HT1080 (cell line): ENCODE measurements around the gene UBE2H. TPM values are rescaled to one million over a fixed set of nuclear protein-coding genes. Genes with fewer than 3 reads are reported as not detected.
A peak's percentile ranks its signal among the peaks of the same experiment; 100 is the strongest.
"Not testable (repeated sequence)": the region's sequence is repeated elsewhere in the genome, so short reads cannot be mapped to it uniquely, and the experiment has no call there.

Experiments used
- DNase-seq: peaks from one replicate; pipeline ENCODE4 v3.0.0-alpha.2; 2015; ENCODE audit warnings: low read depth
- total RNA-seq: library from RNA; depleted of rRNA; stranded (reverse); fragments of >200 nt; shearing (Covaris generic); gene quantifications from 2 replicates; pipeline ENCODE4 v1.2.3, GENCODE V29; 2014

Gene UBE2H
- total RNA-seq, 1 experiment from 2014 or later, result 48.6 TPM

- DNase-seq, result no peak
These were observed 43.1 kb downstream of the UBE2H start for GRCh38 chr7:129909669-129910068.

GRCh38 chr7:129908181-129908580 lies 44.6 kb downstream of the UBE2H start:
- DNase-seq, result no peak

GRCh38 chr7:129907122-129907736 lies 45.5 kb downstream of the UBE2H start:
- DNase-seq, result no peak

- DNase-seq, result no peak
These were observed 46.1 kb downstream of the UBE2H start for GRCh38 chr7:129906700-129907099.

GRCh38 chr7:129903935-129904334 lies 48.8 kb downstream of the UBE2H start:
- no peak for DNase-seq

- no peak for DNase-seq
These were observed 49.9 kb downstream of the UBE2H start for GRCh38 chr7:129902788-129903422.

- DNase-seq, result no peak
These were observed 54.1 kb downstream of the UBE2H start for GRCh38 chr7:129898502-129899160.

GRCh38 chr7:129898007-129898406 lies 54.8 kb downstream of the UBE2H start:
- DNase-seq, result no peak

- DNase-seq, result peak; percentile 69
These were observed 56.0 kb downstream of the UBE2H start for GRCh38 chr7:129896568-129897382.

GRCh38 chr7:129894184-129894583 lies 58.6 kb downstream of the UBE2H start:
- DNase-seq, result not testable (repeated sequence)

- no peak for DNase-seq
These were observed 62.7 kb downstream of the UBE2H start for GRCh38 chr7:129890090-129890489.

- no peak for DNase-seq
These were observed 63.5 kb downstream of the UBE2H start for GRCh38 chr7:129889133-129889844.

GRCh38 chr7:129887865-129888264 lies 64.9 kb downstream of the UBE2H start:
- no peak for DNase-seq

GRCh38 chr7:129886818-129887186 lies 66.0 kb downstream of the UBE2H start:
- no peak for DNase-seq

GRCh38 chr7:129886167-129886817 lies 66.5 kb downstream of the UBE2H start:
- DNase-seq, result peak; percentile 11

GRCh38 chr7:129884495-129884894 lies 68.3 kb downstream of the UBE2H start:
- no peak for DNase-seq

GRCh38 chr7:129883151-129883550 lies 69.6 kb downstream of the UBE2H start:
- DNase-seq, result no peak

GRCh38 chr7:129882531-129882930 lies 70.2 kb downstream of the UBE2H start:
- DNase-seq, result peak; percentile 29

GRCh38 chr7:129877146-129877792 lies 75.5 kb downstream of the UBE2H start:
- no peak for DNase-seq

GRCh38 chr7:129875745-129876411 lies 76.9 kb downstream of the UBE2H start:
- peak; percentile 70 for DNase-seq
